K562 (cell line): Measurements from ENCODE around the gene NSUN6. TPM values are rescaled to one million over a fixed set of nuclear protein-coding genes. Genes with fewer than 3 reads are reported as not detected.

ENCODE experiments used
- ETS2 ChIP-seq: IDR thresholded peaks from 2 replicates; pipeline ENCODE4 v1.6.1; 2016; ENCODE audit warnings: borderline replicate concordance, missing genetic modification characterization, mild to moderate bottlenecking, moderate library complexity, missing compliant biosample characterization; ENCODE audit not compliant: poor library complexity, severe bottlenecking
- FOXA1 ChIP-seq: fragments of 450-650 bp; IDR thresholded peaks from 2 replicates; pipeline ENCODE4 v1.6.1; 2016; ENCODE audit warnings: mild to moderate bottlenecking, borderline replicate concordance
- NCOA6 ChIP-seq: fragments of 450-650 bp; IDR thresholded peaks from 2 replicates; pipeline ENCODE4 v1.6.1; 2017; ENCODE audit warnings: mild to moderate bottlenecking
- POLR3A ChIP-seq: IDR thresholded peaks from 2 replicates; pipeline ENCODE4 v1.6.1; 2011; ENCODE audit warnings: borderline replicate concordance, mild to moderate bottlenecking, moderate library complexity; ENCODE audit not compliant: insufficient read length, insufficient read depth; ENCODE audit errors: extremely low read depth
- polyA plus RNA-seq, 8 experiments: library from polyadenylated mRNA; depleted of rRNA in 4 of 8; stranded (reverse) in 5 of 8; unstranded in 3 of 8; fragments of >200 nt; fragmentation: Nextera tagmentation in 2 of 8; fragmentation: Illumina TruSeq in 1 of 8; extraction: Ambion mirVana in 2 of 8; extraction: Trizol in 1 of 8; gene quantifications; 2 replicates each; pipeline versions ENCODE4 v1.2.1 to v1.2.3, GENCODE V29; 2011 to 2014; ENCODE audit warnings: inconsistent platforms in 1 of 8, missing spikeins in 1 of 8
- total RNA-seq, 7 experiments: library from RNA; depleted of rRNA in 6 of 7; stranded (reverse); fragments of >200 nt in 6 of 7; fragmentation: Illumina TruSeq in 2 of 7; extraction: Trizol in 2 of 7; gene quantifications; 2 replicates each; pipeline versions ENCODE4 v1.2.1 to v1.2.3, GENCODE V29; 2011 to 2021; ENCODE audit warnings: low replicate concordance in 1 of 7
- TF ChIP-seq, protein P1 (sequence below), 3 experiments: fragments of 200-800 bp in 1 of 3; sonication (Bioruptor generic) in 1 of 3; sonication (generic) in 1 of 3; formaldehyde crosslinking in 1 of 3; IDR thresholded peaks; 2 replicates each; pipeline versions ENCODE4 v1.6.1 to v1.8.0; 2016 to 2022; ENCODE audit warnings: mild to moderate bottlenecking in 2 of 3, missing compliant biosample characterization in 2 of 3, missing genetic modification characterization in 2 of 3, missing genetic modification reagents in 1 of 3
- TF ChIP-seq, protein P2 (sequence below): fragments of 250-450 bp; sonication (Bioruptor Pico); IDR thresholded peaks from 2 replicates; pipeline ENCODE4 v1.5.0; 2022; ENCODE audit warnings: mild to moderate bottlenecking
- TF ChIP-seq, protein P3 (sequence below): fragments of 250-450 bp; sonication (Bioruptor Pico); IDR thresholded peaks from 2 replicates; pipeline ENCODE4 v1.5.0; 2021
- TF ChIP-seq, protein P4 (sequence below): sonication (generic); formaldehyde crosslinking; IDR thresholded peaks from 2 replicates; pipeline ENCODE4 v1.8.0; 2022; ENCODE audit warnings: missing genetic modification reagents, mild to moderate bottlenecking, moderate library complexity, borderline replicate concordance
- TF ChIP-seq, protein P5 (sequence below): fragments of 450-650 bp; IDR thresholded peaks from one replicate; pipeline ENCODE4 v1.6.1; 2018; ENCODE audit warnings: mild to moderate bottlenecking, moderate library complexity; ENCODE audit not compliant: partially characterized antibody

NSUN6 gene
- total and polyA plus RNA-seq, 9 of the 15 experiments (the other 6 are each of a cell fraction or from before 2014, with no cell fraction given), result 12.5 to 33.1 (median 24.2) TPM

DNA sequence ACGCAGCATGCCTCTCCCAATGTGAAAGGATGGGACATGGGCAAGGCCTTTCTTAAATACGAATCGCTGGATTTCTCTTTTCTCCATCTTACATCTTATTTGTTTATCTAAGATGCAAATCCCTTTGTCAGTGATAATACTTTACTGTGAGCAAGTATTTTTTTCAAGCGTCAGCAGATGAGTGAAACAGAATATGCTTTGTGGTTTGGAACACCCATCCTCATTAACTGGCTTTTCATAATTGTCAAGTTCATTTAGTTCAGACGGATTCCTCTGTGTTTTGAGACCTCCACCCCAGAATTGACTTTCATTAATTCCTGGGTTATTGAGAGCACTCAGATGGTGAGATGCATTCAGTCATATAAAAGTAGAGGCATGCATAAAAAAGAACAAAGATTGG, 149.8 kb downstream of the NSUN6 start (continued):
- TF ChIP-seq, protein P1, sequence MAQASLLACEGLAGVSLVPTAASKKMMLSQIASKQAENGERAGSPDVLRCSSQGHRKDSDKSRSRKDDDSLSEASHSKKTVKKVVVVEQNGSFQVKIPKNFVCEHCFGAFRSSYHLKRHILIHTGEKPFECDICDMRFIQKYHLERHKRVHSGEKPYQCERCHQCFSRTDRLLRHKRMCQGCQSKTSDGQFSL (CRISPR knock-in tag; IDR thresholded peaks at IDR 0.05), result no peak
- TF ChIP-seq, protein P1 (tag; IDR thresholded peaks at IDR 0.05), result no peak
- TF ChIP-seq ETS2 (no peak), POLR3A (no peak), NCOA6 (no peak), FOXA1 (no peak)
- TF ChIP-seq, protein P2, sequence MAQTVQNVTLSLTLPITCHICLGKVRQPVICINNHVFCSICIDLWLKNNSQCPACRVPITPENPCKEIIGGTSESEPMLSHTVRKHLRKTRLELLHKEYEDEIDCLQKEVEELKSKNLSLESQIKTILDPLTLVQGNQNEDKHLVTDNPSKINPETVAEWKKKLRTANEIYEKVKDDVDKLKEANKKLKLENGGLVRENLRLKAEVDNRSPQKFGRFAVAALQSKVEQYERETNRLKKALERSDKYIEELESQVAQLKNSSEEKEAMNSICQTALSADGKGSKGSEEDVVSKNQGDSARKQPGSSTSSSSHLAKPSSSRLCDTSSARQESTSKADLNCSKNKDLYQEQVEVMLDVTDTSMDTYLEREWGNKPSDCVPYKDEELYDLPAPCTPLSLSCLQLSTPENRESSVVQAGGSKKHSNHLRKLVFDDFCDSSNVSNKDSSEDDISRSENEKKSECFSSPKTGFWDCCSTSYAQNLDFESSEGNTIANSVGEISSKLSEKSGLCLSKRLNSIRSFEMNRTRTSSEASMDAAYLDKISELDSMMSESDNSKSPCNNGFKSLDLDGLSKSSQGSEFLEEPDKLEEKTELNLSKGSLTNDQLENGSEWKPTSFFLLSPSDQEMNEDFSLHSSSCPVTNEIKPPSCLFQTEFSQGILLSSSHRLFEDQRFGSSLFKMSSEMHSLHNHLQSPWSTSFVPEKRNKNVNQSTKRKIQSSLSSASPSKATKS (CRISPR knock-in tag), result no peak
- TF ChIP-seq, protein P3, sequence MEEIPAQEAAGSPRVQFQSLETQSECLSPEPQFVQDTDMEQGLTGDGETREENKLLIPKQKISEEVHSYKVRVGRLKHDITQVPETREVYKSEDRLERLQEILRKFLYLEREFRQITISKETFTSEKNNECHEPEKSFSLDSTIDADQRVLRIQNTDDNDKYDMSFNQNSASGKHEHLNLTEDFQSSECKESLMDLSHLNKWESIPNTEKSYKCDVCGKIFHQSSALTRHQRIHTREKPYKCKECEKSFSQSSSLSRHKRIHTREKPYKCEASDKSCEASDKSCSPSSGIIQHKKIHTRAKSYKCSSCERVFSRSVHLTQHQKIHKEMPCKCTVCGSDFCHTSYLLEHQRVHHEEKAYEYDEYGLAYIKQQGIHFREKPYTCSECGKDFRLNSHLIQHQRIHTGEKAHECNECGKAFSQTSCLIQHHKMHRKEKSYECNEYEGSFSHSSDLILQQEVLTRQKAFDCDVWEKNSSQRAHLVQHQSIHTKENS, result no peak
- TF ChIP-seq, protein P4, sequence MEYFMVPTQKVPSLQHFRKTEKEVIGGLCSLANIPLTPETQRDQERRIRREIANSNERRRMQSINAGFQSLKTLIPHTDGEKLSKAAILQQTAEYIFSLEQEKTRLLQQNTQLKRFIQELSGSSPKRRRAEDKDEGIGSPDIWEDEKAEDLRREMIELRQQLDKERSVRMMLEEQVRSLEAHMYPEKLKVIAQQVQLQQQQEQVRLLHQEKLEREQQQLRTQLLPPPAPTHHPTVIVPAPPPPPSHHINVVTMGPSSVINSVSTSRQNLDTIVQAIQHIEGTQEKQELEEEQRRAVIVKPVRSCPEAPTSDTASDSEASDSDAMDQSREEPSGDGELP (CRISPR knock-in tag), result no peak
- TF ChIP-seq, protein P5, sequence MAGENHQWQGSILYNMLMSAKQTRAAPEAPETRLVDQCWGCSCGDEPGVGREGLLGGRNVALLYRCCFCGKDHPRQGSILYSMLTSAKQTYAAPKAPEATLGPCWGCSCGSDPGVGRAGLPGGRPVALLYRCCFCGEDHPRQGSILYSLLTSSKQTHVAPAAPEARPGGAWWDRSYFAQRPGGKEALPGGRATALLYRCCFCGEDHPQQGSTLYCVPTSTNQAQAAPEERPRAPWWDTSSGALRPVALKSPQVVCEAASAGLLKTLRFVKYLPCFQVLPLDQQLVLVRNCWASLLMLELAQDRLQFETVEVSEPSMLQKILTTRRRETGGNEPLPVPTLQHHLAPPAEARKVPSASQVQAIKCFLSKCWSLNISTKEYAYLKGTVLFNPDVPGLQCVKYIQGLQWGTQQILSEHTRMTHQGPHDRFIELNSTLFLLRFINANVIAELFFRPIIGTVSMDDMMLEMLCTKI, result no peak
- TF ChIP-seq, all 486 proteins: peak for 0
